HG03571 (cell line): ENCODE measurements around the gene SNCAIP.
"Not testable (repeated sequence)": the region's sequence is repeated elsewhere in the genome, so short reads cannot be mapped to it uniquely, and the experiment has no call there.

Source experiments
- ATAC-seq: cut with Tn5 transposase; IDR thresholded peaks from one replicate; pipeline ENCODE4 v1.9.1; 2021; ENCODE audit not compliant: unreplicated experiment

Gene SNCAIP

GRCh38 chr5:122463221-122463620 lies 151.2 kb downstream of the SNCAIP start:
- ATAC-seq = no peak

DNA sequence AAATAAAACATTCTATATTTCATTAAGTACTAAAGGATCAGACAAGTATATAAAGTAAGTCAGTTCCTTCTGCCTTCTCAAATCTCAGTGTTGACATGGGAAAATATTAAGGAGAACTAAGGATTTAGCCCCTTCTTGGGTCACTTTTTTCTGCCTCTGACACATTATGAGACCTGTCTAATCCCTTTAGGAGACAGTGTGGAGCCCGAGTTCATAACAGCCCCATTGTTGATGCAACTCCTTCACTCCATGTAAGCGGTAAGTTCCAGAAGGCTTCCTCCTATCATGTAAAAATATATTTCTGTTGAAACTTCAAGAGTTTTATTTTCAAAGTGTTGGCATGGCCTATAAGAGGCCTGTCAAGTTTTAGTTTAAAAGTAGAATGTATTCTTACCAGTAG lies 152.2 kb downstream of the SNCAIP start:
- ATAC-seq = no peak

DNA sequence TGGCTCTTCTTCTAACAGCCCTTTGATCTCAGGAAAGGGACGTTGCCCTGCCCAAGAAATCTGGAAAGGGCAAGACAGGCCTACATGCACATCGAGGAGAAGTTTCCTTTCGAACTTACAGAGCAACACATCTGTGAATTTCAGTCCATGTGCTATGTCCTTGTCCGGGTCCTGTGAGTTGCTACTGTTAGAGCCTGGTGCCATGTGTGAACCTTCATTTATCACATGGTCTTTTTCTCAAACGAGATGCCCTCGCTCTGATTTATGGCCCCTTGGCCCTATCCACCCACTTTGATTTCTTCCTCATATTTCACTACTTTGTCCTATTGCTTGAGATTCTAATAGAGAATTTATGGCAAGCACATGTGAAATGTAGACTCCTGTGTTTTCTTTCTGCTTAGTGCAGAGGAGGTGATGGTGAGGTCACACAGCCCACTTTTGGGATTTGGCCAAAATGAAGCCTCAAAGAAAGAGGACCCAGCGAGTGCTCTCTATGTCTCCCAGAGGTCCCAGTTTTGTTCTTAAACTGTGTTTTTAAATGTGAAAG lies 153.1 kb downstream of the SNCAIP start:
- no peak for ATAC-seq

- ATAC-seq = no peak
Observed at GRCh38 chr5:122465994-122466393, 154.0 kb downstream of the SNCAIP start.

GRCh38 chr5:122468351-122469116 lies 156.5 kb downstream of the SNCAIP start:
- ATAC-seq = no peak

DNA sequence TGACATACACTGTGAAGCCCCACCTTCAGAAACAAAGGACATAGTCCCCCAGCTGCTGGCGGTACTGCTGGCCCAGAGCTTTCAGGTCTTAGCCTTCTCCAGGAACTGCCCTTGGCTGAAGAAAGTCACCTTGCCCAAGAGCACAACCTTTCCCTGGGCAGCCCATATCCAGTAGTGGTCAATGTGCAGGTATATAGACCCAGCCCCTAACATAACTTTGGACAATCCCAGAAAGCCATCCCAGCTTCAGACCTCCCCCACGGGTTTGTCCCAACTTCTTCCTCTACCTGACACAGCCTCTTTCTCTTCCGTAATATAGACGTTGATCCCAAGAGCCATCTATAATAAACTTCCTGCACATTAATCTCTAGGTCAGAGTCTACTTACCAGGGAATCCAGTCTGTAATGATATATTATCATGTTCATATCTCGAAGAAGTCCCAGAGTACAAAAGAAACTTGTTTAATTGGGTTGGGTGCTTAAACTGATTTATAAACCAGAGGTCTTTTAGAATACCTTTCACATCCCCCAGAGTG lies 157.4 kb downstream of the SNCAIP start:
- no peak for ATAC-seq

GRCh38 chr5:122470365-122470764 lies 158.3 kb downstream of the SNCAIP start:
- no peak for ATAC-seq

DNA sequence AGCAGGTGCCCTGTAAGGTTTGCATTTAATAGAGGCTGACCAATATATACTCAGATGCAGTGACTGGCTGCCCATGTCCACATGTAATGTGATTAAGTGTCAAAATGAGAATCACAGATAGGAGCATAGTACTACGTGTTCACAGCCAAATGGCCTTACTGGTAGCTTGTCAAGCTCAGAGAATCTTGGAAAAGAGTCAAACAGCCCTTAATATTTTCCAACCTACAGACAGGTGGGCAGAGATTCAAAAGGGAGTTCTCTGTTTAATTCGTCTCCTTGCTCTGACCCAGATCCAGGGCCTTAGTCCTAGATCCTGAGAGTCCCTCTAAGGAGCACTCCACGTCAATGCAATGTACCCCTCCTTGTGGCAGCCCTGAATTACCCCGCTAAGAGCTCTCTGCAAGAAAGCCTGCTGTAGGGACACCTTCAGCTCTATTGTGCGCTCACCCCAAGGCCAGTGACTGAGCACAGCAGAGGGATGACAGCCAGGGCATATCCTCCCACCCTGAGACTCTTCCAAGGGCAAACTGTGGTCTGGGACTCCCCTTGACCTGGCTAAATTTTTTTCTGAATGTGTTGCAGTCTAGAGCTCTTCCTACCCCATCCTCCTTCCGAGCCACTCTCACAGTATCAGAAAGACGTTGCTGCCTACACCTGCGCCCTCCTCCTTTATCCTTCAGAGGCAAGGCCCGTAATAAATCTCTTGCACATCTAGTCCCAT lies 159.2 kb downstream of the SNCAIP start:
- no peak for ATAC-seq

DNA sequence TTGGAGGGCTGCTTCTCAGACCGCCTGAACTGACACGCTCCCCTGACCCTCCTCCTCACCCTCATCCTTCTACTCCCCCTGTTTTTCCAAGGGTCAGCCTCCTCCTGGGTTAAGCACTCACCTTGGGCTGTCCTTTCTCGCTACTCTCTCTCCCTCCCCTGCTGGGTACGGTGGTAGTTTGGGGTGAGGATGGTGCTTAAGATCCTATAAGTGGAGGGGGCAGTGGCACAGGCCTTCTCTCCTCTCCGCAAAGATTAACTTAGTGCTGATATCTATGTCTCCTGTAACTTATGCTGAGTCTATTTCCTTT lies 159.7 kb downstream of the SNCAIP start:
- no peak for ATAC-seq

- no peak for ATAC-seq
Observed at GRCh38 chr5:122473138-122473843, 161.3 kb downstream of the SNCAIP start.

DNA sequence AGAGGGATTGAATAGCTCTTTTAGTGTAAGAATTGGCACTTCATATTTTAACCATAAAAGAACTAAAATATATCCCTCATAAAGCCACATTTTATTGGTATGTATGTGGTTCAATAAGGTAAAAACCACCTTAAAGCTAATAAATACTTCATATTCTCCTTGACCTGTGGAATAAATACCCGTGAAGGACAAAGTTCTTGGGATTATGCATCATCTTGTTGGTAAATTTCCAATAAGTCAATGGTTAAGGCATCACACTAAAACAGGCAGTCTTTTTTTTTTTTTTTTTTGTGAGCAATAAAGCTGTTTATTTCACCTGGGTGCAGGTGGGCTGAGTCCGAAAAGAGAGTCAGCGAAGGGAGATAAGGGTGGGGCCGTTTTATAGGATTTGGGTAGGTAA lies 161.9 kb downstream of the SNCAIP start:
- ATAC-seq = no peak

- ATAC-seq = no peak
Observed at GRCh38 chr5:122478741-122479442, 166.9 kb downstream of the SNCAIP start.

- no peak for ATAC-seq
Observed at GRCh38 chr5:122480146-122480545, 168.1 kb downstream of the SNCAIP start.

DNA sequence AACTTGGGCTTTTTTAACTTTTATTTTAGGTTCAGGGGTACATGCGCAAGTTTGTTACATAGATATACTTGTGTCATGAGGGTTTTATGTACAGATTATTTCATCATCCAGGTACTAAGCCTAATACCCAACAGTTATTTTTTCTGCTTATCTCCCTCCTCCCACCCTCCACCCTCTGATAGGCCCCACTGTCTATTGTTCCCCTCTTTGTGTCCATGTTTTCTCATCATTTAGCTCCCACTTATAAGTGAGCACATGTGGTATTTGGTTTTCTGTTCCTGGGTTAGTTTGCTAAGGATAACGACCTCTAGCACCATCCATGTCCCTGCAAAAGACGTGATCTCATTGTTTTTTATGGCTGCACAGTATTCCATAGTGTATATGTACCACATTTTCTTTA lies 172.1 kb downstream of the SNCAIP start:
- no peak for ATAC-seq

DNA sequence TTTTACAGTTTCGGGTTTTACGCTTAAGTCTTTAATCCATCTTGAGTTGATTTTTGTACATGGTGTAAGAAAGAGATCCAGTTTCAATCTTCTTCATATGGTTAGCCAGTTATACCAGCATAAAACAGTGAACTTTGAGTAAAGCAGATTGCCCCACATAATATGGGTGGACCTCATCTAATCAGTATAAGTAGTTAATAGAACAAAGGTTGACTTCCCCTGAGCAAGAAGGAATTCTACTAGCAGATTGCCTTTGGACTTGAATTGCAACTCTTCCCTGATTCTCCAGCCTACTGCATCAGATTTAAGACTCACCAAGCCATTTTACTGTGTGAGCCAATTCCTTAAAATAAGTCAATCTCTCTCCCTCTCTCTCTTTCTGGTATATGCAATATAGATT lies 173.2 kb downstream of the SNCAIP start:
- no peak for ATAC-seq

- not testable (repeated sequence) for ATAC-seq
Observed at GRCh38 chr5:122486616-122487015, 174.6 kb downstream of the SNCAIP start.

DNA sequence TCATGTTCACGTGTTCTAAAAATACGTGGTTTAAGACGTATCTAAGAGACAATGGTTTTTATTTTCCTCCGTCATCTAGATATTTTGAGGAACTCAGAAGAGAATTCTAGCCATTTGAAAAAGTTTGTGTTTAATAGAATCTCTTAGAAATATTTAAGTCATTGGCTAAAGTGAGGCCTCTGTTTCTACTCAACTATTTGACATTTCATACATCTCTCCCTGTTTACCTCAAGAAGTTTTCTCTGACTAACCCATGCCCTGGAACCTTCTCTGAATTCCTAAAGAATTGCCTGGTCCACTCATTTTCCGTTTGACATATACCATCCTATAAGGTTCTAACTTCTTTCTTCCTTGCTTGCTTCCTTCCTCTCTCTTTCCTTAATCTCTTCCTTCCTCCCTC lies 178.7 kb downstream of the SNCAIP start:
- no peak for ATAC-seq

DNA sequence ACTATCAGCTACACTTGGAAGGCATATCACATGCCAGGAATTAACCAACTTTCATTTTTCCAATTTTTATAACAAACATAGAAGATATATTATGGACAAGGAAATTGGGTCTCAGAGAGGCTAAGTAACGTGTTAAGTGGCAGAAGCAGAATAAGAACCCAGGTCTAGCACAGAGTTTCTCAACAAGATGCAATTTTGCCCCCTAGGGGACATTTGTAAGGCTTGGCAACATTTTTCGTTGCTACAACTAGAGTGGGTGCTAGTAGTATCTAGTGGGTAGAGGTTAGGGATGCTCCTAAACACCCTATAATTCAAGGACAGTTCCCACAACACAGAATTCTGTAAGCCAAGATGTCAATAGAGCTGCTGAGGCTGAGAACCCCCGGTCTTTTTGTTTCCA lies 180.6 kb downstream of the SNCAIP start:
- no peak for ATAC-seq

- ATAC-seq = no peak
Observed at GRCh38 chr5:122493091-122494021, 181.3 kb downstream of the SNCAIP start.

- no peak for ATAC-seq
Observed at GRCh38 chr5:122494109-122494508, 182.1 kb downstream of the SNCAIP start.
